Muscle of leg (tissue), 11 donors: Measurements from ENCODE around the gene MARVELD1. TPM values are rescaled to one million over a fixed set of nuclear protein-coding genes. Genes with fewer than 3 reads are reported as not detected.
A peak's percentile ranks its signal among the peaks of the same experiment; 100 is the strongest.

ENCODE experiments used
- DNase-seq: peaks from one replicate; pipeline ENCODE4 v3.0.0; 2013
- H3K27ac ChIP-seq: one replicate; pipeline ENCODE4 v1.5.1; 2013; ENCODE audit warnings: mild to moderate bottlenecking, low read length, control low read depth
- H3K27me3 ChIP-seq: one replicate; pipeline ENCODE4 v1.6.1; 2013; ENCODE audit warnings: low read length; ENCODE audit not compliant: control insufficient read depth, insufficient read depth
- H3K36me3 ChIP-seq: one replicate; pipeline ENCODE4 v1.6.1; 2013; ENCODE audit warnings: low read length; ENCODE audit not compliant: control insufficient read depth, insufficient read depth
- H3K4me1 ChIP-seq: one replicate; pipeline ENCODE4 v1.6.1; 2013; ENCODE audit warnings: low read length; ENCODE audit not compliant: control insufficient read depth, insufficient read depth
- H3K4me3 ChIP-seq: one replicate; pipeline ENCODE4 v1.5.1; 2013; ENCODE audit warnings: low read length, control low read depth
- H3K9me3 ChIP-seq: replicated peaks from 2 replicates; pipeline ENCODE4 v1.6.1; 2013; ENCODE audit warnings: low read depth, low read length; ENCODE audit not compliant: control insufficient read depth
- WGBS: methylation state at CpG from one replicate; pipeline ENCODE4 v1.1.5; 2013; ENCODE audit warnings: missing lambda C conversion rate; ENCODE audit not compliant: insufficient coverage; 5-methylcytosine and 5-hydroxymethylcytosine counted together
- polyA plus RNA-seq, 8 donors: library from polyadenylated mRNA; unstranded; fragments of 120-200 nt; gene quantifications; one replicate each; pipeline versions ENCODE4 v1.2.1 to v1.2.3, GENCODE V29; 2013; ENCODE audit warnings: inconsistent platforms in 1 of 8, low replicate concordance in 1 of 8; ENCODE audit not compliant: insufficient read length in 8 of 8, insufficient read depth in 1 of 8
- total RNA-seq: library from RNA; stranded (reverse); fragments of 120-200 nt; gene quantifications from one replicate; pipeline ENCODE4 v1.2.4, GENCODE V29; 2013

Gene MARVELD1
- total and polyA plus RNA-seq, 9 donors: 27.6 to 86.3 (median 54.0) TPM

DNA sequence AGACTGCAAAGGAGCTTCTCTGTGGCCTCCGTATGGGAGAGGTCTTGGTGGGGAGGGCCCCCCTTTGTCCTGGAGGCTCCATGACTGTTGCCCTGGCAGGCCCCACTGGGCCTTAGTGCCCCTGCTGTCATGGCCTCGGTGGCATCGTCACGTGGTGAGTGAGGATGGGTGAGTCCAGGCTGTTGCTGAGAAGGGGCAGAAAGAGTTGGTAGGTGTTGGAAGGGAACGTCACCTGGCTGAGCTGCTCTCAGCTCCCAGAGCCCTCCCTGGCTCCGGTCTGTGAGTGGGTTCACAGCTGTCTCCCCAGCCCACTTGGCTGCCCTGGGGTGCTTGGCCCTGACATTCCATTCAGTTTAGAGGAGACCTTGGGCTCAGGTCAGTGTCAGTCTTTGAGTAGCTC, 42.2 kb downstream of the MARVELD1 start:
- Histone ChIP-seq H3K36me3 (peaks cover 83% of the 10 kb centered on the region), H3K27ac (no peak overlapping the region), H3K27me3 (no peaks in the 10 kb centered on the region), H3K9me3 (peaks cover 4% of the 10 kb centered on the region), H3K4me3 (no peak overlapping the region), H3K4me1 (no peaks in the 10 kb centered on the region)
- whole genome bisulfite sequencing: 85% methylated on average over 6 of the region's 6 CpGs
- no peak for DNase-seq

DNA sequence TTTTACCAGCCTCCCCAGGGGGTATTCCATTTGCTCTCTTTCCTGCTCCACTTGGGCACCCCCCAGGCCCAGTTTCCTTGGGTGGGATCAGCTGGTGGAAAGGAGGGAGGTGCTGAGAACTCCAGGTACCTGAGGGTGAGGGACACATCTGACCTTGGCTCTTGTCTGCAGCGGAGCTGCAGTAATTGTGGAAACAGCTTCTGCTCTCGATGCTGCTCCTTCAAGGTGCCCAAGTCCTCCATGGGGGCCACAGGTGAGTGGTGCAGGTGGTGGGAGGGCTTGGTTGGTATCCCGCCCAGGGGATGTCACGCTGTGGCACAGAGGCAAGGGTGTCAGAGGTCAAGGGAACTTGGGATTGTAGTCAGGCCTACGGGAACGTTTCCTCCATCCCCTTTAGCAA, 43.9 kb downstream of the MARVELD1 start:
- no peak for DNase-seq
- Histone ChIP-seq H3K4me1 (peaks cover 3% of the 10 kb centered on the region), H3K36me3 (peaks cover 81% of the 10 kb centered on the region), H3K27ac (no peak overlapping the region), H3K4me3 (no peak overlapping the region), H3K9me3 (peaks cover 4% of the 10 kb centered on the region), H3K27me3 (no peaks in the 10 kb centered on the region)
- 100% methylated on average over 2 of the region's 6 CpGs for WGBS

DNA sequence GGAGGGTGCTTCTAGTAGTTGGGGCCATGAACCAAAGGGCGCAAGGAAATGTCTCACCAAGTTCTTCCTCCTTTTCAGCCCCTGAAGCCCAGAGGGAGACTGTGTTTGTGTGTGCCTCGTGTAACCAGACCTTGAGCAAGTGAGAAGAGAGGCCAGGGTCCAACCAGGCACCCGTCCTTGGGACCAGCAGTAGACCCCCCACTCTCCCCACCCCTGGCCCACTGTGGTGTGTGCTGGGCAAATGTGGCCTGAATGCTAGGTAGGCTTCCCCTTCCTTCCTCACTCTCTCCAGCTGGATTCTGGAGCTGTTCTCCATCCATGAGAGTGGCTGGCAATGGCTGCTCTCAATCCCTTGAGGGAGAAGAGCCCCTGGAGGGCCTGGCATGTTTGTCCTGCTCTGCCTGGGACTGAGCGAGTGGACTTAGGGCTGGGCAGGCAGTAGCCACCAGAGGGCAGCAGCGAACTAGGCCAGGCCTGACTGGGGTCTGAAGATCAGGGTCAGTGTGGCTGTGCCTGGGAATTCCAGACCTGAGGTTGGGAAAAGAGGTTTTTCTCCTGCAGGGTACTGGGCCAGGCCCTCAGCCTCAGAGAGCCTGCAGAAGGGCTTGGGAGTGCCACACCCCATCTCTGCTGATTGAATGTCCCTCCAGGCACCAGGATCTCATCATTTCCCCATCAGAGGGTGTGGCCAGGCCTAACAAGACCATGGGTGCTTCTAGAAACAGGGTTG, 45.8 kb downstream of the MARVELD1 start:
- no peak overlapping the region for H3K27ac ChIP-seq
- WGBS: 10% methylated on average over 2 of the region's 5 CpGs
- peaks cover 4% of the 10 kb centered on the region for H3K9me3 ChIP-seq
- no peaks in the 10 kb centered on the region for H3K27me3 ChIP-seq
- H3K36me3 ChIP-seq: peaks cover 66% of the 10 kb centered on the region
- no peak overlapping the region for H3K4me3 ChIP-seq
- H3K4me1 ChIP-seq: peaks cover 18% of the 10 kb centered on the region
- peak; percentile 59 for DNase-seq

DNA sequence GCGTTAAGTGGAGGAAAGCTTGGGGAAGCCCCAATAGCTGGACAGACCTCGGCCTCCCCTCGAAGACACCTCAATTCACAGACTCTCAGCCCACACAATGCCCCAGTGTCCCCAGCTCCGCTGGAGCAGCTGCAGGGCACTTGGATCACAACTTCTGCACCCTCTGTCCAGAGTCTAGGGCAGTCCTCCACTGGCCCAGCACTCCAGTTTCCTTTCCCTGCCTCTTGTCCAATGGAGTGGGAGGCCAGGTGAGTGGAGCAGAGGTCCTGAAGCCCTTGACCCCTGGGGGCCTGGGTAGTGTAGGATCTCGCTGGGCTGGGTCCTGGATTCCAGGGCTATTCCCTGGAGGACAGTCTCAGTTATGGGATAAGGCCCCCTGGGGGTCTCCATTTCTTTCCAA, 46.4 kb downstream of the MARVELD1 start:
- no peaks in the 10 kb centered on the region for H3K27me3 ChIP-seq
- no peak overlapping the region for H3K4me3 ChIP-seq
- no peak overlapping the region for H3K27ac ChIP-seq
- peaks cover 24% of the 10 kb centered on the region for H3K4me1 ChIP-seq
- 83% methylated on average over 1 of the region's 5 CpGs for whole genome bisulfite sequencing
- DNase-seq: no peak
- H3K36me3 ChIP-seq: peaks cover 60% of the 10 kb centered on the region
- H3K9me3 ChIP-seq: peaks cover 3% of the 10 kb centered on the region

DNA sequence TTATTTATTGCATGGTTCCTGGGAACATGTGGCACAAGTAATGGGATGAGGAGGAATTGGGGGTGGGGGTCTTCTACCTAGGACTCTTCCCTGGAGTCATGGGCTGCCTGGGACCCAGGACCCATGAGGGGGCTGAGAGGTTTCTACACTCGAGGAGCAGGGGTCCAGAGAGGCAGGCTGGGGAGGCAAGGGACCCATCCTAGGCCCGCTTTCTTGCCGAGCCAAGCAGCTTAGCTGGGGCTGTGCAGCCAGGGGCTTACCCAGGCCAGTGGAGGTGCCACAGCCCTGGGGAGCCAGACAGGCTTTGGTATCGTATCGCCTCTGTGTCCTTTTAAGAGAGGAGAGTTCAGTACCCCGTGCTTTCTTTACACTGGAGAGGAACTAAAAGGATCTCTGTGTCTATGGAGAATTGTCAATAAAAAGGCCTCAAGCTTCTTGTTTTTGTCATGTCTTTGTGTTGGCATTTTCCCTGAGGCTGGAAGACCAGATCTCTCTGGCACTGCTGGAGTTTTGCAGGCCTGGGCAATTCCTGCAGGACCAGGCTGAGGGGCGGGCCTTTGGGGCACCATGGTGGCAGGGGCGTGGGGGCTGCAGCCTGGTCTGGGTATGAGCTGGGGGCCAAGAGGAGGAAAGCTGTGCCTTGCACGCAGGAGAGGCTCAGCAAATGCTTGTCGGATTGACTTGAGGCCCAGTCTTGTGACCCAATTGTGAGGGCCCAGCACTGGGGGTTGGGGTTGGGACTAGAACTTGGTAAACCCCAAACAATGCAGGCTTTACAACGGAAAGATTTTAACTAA, 47.1 kb downstream of the MARVELD1 start:
- no peak for DNase-seq
- Histone ChIP-seq H3K9me3 (no peaks in the 10 kb centered on the region), H3K27me3 (no peaks in the 10 kb centered on the region), H3K27ac (no peak overlapping the region), H3K36me3 (peaks cover 53% of the 10 kb centered on the region), H3K4me3 (no peak overlapping the region), H3K4me1 (peaks cover 31% of the 10 kb centered on the region)
- 80% methylated on average over 6 of the region's 11 CpGs for WGBS

DNA sequence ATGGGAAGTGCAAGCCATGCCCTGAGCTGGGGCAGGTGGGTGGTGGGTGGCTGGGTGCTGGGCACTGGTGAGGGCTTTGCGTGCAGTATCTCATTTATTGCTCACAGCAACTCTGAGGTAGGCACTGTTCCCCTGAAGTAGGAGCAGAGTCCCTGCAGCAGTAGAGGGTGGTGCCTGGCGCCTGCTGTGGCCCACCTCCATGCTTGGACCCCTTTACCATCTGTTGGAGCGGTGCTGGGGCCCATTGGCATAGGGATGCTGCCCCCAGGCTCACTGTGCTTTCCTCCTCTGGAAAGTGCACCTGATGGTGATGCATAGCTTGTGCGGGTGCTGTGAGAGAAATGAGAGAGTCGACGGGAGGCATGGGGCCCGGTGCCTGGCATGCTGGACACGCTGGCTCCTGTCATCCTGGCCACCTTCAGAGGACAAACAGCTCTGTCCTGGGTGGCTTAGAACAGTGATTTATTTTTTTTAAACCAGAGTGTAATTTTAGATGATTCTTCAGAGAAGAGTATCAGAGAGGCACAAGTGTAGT, 47.9 kb downstream of the MARVELD1 start:
- Histone ChIP-seq H3K36me3 (peaks cover 46% of the 10 kb centered on the region), H3K27ac (no peak overlapping the region), H3K9me3 (no peaks in the 10 kb centered on the region), H3K4me3 (no peak overlapping the region), H3K4me1 (peaks cover 32% of the 10 kb centered on the region), H3K27me3 (no peaks in the 10 kb centered on the region)
- WGBS: 93% methylated on average over 5 of the region's 8 CpGs
- DNase-seq: no peak

DNA sequence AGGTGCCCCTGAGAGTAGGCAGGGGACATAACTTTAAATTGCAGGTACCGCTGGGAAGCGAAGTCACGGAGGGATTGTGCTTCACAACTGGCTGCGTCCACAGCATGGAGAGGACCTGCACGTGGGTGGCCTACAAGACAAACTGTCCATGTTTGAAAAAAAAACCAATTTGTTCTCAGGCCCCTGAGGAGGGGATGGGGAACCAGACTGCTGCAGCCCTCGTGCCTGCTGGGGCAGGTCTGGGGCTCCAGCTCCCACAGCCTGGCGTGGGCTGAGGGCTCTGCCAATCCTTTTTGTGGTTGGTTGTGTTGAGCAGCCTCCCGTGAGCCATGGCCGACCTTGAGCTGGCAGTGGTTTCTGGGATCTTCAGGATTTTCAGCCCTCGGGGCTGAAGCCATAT, 48.5 kb downstream of the MARVELD1 start:
- Histone ChIP-seq H3K27me3 (no peaks in the 10 kb centered on the region), H3K4me1 (peaks cover 32% of the 10 kb centered on the region), H3K27ac (no peak overlapping the region), H3K9me3 (no peaks in the 10 kb centered on the region), H3K4me3 (no peak overlapping the region), H3K36me3 (peaks cover 39% of the 10 kb centered on the region)
- WGBS: 82% methylated on average over 10 of the region's 10 CpGs
- no peak for DNase-seq

DNA sequence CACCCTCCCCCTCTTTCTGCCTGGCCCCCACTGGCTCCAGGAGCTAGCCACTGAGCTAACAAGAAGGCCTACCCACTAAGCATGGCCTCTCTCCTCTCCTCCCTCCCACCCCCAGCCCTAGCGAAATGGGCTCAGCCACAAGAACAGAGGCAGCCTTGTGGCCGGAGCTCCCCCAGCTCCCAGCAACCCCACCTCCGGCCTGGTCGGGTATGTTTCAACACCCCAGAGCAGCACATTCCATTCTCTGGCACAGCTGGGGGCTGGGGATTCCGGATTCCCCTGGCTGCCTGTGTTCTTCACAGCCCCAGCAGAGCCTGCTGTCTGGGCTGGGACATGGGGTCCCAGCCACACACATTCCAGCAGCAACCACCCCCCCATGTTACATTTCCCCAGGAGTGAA, 49.3 kb downstream of the MARVELD1 start:
- Histone ChIP-seq H3K4me1 (peaks cover 32% of the 10 kb centered on the region), H3K27ac (no peak overlapping the region), H3K9me3 (no peaks in the 10 kb centered on the region), H3K27me3 (no peaks in the 10 kb centered on the region), H3K4me3 (no peak overlapping the region), H3K36me3 (peaks cover 32% of the 10 kb centered on the region)
- no peak for DNase-seq
- WGBS: 47% methylated on average over 4 of the region's 5 CpGs

DNA sequence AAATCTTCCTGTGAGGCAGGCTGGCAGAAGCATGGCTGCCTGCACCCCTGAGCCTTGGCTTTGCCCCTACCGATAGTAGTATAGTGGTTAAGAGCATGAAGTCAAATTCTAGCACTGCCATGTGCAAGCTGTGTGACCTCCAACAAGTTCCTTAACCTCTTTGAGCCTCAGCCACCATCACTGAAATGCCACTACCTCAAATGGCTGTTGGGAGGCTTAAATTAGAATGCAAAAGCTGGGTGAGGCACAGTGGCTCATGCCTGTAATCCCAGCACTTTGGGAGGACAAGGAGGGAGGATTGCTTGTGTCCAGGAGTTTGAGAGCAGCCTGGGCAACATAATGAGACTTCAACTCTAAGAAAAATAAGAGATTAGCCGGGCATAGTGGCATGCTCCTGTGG, 49.9 kb downstream of the MARVELD1 start:
- Histone ChIP-seq H3K27ac (no peak overlapping the region), H3K4me3 (no peak overlapping the region), H3K36me3 (peaks cover 31% of the 10 kb centered on the region), H3K4me1 (peaks cover 32% of the 10 kb centered on the region), H3K9me3 (no peaks in the 10 kb centered on the region), H3K27me3 (no peaks in the 10 kb centered on the region)
- DNase-seq: no peak
- WGBS: no CpG with 5 or more reads among the region's 2 CpGs

DNA sequence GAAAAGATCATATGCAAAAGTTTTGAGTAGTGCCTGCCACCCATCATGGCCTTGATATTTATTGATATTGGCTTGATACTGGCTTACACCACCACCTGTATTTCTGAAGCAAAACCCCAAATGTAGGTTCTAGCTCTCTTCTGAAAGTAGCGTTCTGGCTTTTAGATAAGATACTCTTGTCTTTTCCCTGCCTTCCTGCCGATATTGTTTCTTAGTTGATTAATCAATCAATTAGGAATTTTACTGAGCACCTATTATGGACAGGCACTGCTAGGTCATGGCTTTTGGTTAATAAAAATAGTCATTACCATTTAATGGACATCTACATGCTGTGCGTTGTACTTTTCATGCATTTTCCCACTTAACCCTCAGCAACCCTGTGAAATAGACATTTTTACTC, 50.4 kb downstream of the MARVELD1 start:
- Histone ChIP-seq H3K4me3 (no peak overlapping the region), H3K4me1 (peaks cover 32% of the 10 kb centered on the region), H3K9me3 (no peaks in the 10 kb centered on the region), H3K27ac (no peak overlapping the region), H3K36me3 (peaks cover 30% of the 10 kb centered on the region), H3K27me3 (no peaks in the 10 kb centered on the region)
- DNase-seq: no peak
- 80% methylated on average over 1 of the region's 3 CpGs for WGBS
